ENCODE data around the gene AP4E1.
"Not testable (repeated sequence)": the region's sequence is repeated elsewhere in the genome, so short reads cannot be mapped to it uniquely, and the experiment has no call there.

The AP4E1 gene

DNA sequence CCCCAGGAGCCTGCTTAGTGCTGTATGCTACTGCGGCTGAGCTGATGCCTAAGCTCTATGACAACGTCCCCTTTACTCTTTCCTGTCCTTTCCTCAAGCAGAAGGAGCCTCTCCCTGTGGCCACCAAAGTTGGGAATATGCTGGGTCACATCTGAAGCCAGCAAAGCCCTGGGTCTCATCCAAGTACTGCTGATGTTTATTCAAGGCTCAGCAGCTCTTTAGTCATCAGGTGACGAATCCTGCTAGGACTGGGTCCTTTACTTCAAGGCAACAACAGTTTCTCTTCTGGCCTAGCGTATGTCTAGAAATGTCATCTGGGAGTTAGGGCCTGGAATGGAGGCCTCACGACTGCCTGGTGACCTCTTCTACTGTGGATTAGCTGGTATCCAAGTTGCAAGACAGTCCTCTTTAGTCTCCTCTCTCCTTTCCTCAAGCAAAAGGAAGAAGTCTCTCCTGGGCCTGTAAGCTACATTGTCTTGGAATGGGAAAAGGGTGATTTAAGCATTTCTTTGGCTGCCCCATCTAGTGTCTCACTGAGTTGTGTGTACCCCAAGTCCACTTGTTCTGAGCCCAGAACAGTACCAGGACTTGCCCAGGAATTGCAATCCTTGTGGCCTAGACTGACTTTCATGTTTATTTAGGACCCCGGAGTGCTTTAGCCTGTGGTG, 122.3 kb downstream of the AP4E1 start:
- no peak for DNase-seq

- not testable (repeated sequence) for DNase-seq
These were observed 129.0 kb downstream of the AP4E1 start for GRCh38 chr15:51037474-51037873.

- DNase-seq: no peak
These were observed 129.9 kb downstream of the AP4E1 start for GRCh38 chr15:51038162-51038973.

DNA sequence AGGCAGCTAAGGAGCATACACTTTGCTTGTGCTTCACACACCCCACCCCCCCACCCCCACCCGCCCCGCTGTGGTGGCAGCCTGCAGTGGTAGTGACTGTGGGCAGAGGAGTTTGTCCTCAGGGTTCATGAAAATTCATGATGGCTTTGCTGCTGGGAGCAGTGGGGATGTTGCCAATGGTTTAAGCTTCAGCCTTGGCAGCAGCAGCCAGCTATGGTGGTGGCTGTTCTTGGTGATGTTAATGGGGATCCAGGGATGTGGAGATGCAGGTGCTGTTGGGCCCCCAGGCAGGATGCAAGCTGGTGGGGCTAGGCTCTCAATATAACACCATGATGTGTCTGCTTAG, 130.5 kb downstream of the AP4E1 start:
- DNase-seq: no peak

DNA sequence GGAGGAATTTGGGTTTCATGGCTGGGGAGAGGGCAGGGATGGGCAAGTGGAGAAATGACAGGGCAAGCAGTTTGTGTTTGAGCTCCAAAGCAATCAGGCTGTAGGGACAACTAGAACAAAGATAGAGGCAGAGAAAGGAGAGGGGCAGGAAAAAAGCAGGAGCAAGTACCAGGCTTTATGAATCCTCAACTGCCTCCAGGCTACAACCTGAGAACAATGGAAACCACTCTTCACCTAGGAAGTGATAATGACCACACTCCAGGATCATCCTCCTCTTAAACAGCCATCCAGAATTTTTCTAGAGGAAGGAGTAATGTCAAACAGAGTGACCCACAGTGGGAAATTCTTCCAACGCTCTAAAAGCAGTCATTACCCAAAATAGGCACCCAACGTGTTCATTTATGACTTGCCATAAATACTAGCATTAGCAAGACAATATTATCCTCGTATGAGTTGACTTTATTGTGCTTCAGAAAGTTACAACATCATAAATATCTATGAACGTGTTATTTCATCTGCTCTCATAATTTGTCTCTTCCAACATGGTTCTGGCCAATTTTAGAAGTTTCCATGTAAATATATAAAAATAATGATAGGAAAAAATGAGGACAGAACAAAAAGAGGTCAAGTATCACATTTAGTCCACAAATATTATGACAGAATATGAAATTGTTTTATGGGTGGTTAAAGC, 135.7 kb downstream of the AP4E1 start:
- DNase-seq: no peak

DNA sequence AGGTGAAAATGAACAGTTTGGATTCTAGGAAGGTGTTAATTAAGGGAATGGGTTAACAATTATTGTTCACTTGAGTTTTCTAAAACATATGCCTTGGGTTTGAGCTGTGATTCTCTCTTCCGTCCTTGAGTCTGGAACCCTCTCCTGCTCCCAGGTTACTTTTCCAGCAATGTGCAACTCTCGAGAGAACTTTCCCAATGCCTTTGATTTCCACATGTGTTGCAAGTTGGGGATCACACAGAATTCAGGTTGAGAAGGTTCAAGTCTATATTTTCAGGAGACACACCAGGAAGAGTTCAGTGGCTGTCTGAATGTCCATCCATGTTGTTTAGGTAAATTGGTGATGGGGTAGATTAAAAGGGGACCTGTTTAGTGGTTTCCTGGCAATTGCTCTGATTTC, 137.5 kb downstream of the AP4E1 start:
- DNase-seq: no peak

DNA sequence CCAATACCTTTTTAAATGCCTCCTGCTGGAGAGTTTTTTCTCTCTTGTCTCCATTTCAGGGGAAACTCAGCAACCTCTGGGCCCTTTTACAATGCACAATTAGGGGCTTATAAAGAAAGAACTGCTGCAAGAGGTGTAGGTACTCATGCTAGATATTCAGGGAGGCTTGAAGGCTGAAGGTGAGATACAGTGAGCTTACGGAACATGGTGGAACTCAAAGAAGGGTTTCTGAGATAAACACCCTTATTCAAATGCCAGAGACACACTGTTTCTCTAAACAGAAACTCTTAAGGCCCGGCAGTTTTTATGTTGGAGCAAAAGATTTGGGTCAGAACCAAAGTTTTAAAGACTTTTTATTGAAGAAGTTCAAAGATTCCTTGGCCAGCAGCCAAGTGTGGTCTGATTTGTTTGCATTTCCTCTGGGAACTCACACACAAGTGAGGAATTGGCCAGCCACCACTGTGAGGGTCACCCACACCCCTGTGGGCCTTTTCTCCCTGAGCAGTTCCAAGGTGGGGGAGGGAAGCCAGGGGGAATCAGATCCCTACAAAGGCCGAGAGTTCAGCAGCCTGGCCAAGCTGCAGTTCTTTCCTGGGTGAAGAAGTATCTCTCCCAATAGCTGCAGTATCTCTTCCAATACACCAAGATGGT, 138.4 kb downstream of the AP4E1 start:
- DNase-seq: no peak

GRCh38 chr15:51048308-51048707, 139.8 kb downstream of the AP4E1 start:
- DNase-seq: no peak

DNA sequence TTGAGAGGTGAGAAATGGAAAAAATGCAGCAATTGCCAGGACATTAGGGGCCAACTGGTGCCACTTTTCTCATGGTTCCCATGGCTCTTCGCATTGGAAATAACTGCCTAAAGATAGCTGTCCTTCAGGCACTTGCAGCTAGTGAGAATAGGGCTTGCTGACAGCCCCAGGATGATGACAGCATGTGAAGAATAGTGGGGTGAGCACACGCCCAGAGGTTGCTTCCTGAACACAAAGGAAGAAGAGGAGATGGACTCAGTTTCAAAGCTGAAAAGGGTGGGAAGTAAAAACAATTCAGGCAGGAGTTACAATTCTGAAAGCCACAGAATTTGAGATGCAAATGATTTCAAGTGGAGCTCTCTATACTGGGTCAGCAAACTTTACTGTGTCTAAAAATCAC, 140.6 kb downstream of the AP4E1 start:
- DNase-seq: no peak

DNA sequence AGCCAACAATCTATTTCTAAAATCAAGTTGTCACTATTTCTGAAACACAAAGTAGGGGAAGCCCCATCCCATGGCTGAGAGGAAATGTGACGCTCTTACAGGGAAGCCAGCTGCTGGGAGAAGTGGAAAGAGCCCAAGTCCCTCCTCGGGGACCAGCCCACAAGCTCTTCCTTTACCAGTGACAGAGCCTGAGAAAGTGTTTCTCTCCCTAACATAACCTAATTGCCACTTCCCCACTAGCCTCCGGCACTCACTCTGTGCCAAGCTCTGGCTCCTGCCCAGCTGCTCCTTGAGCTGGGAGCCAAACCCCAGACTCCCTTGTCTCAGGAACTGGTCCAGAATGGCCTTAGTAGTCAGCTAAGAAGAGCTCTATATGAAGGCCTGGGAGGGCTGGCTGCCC, 143.3 kb downstream of the AP4E1 start:
- DNase-seq: no peak

GRCh38 chr15:51053571-51053970, 145.1 kb downstream of the AP4E1 start:
- no peak for DNase-seq

DNA sequence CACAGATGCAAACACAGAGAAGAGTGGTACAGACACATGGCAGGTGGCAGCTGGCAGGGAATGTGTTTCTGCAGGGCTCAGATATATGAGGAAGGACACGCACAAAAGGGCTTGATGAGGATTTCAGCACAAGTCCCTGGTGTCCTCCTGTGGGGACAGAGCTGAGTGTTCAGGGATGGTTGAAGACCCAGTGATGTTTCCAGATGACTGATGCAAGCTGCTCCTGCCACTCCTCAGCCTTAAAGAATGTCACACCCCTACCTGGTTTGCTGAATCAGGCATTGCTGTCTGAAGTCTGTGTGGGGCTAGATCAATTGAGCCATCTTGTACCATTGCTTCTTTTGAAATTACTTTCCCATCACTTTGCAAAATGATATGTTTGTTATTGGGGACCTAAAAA, 146.1 kb downstream of the AP4E1 start:
- no peak for DNase-seq

Data from NCI-H1417 treated with DMSO at 0.1 percent for 48 hours (cell line).